H1 (cell line): ENCODE results near the gene CLDN15. TPM values are rescaled to one million over a fixed set of nuclear protein-coding genes. Genes with fewer than 3 reads are reported as not detected.

Experiments used
- CTCF ChIA-PET: fragments of 300-600 bp; sonication (Branson Sonifier 250); formaldehyde crosslinking; loops from one replicate; lab custom pipeline; 2021; ENCODE audit not compliant: partially characterized antibody; lab: Charles Lee
- POLR2A ChIA-PET: fragments of 300-600 bp; sonication (Branson Sonifier 250); formaldehyde crosslinking; loops from one replicate; lab custom pipeline; 2021; ENCODE audit warnings: inconsistent platforms; ENCODE audit not compliant: partially characterized antibody; lab: Charles Lee
- DNase-seq, 2 experiments: peaks; one replicate each; pipeline versions ENCODE4 v3.0.0 to v3.0.0-alpha.2; 2010 to 2022; ENCODE audit warnings: low spot score in 2 of 2, low read depth in 1 of 2, mixed read lengths in 1 of 2
- FAIRE-seq: peaks from 2 replicates; lab custom pipeline; 2011; peaks lifted over from hg19 to GRCh38; lab: Jason Lieb, UNC
- H2AFZ ChIP-seq: 2 replicates; pipeline ENCODE4 v1.8.1; 2012; ENCODE audit warnings: low read length, inconsistent platforms
- H2AK5ac ChIP-seq: 2 replicates; pipeline ENCODE4 v1.6.1; 2013; ENCODE audit warnings: low read depth, low read length
- H2BK120ac ChIP-seq: replicated peaks from 2 replicates; pipeline ENCODE3; 2013; ENCODE audit warnings: low read depth, low read length, inconsistent platforms
- H2BK12ac ChIP-seq: 2 replicates; pipeline ENCODE4 v1.6.1; 2013; ENCODE audit warnings: low read depth, low read length
- H2BK15ac ChIP-seq: 2 replicates; pipeline ENCODE4 v1.6.1; 2013; ENCODE audit warnings: low read length
- H2BK20ac ChIP-seq: 2 replicates; pipeline ENCODE4 v1.6.1; 2013; ENCODE audit warnings: low read length
- H2BK5ac ChIP-seq: 2 replicates; pipeline ENCODE4 v1.6.1; 2013; ENCODE audit warnings: low read depth, low read length
- H3K14ac ChIP-seq: 2 replicates; pipeline ENCODE4 v1.6.1; 2013; ENCODE audit warnings: inconsistent platforms; ENCODE audit not compliant: insufficient read length
- H3K18ac ChIP-seq: 2 replicates; pipeline ENCODE4 v1.6.1; 2013; ENCODE audit warnings: low read length; ENCODE audit errors: extremely low read depth
- H3K23ac ChIP-seq: 2 replicates; pipeline ENCODE4 v1.6.1; 2013; ENCODE audit warnings: inconsistent platforms; ENCODE audit not compliant: insufficient read length
- H3K23me2 ChIP-seq: 2 replicates; pipeline ENCODE4 v1.6.1; 2013; ENCODE audit warnings: low read depth, low read length
- H3K27ac ChIP-seq: 2 replicates; pipeline ENCODE4 v1.6.1; 2011; ENCODE audit warnings: low read depth, low read length, inconsistent platforms
- H3K27me3 ChIP-seq, 4 experiments: replicated peaks in 1 of 4; 1 replicate in 1 of 4; 2 replicates in 3 of 4; pipeline versions ENCODE4 v1.6.1 to v1.8.1; 2011 to 2013; ENCODE audit warnings: low read length in 3 of 4, mild to moderate bottlenecking in 3 of 4, inconsistent platforms in 2 of 4, mixed read lengths in 2 of 4, moderate library complexity in 1 of 4; ENCODE audit not compliant: control insufficient read depth in 3 of 4, insufficient read depth in 3 of 4; ENCODE audit errors: extremely low read depth in 1 of 4
- H3K36me3 ChIP-seq, 4 experiments: 2 replicates each; pipeline versions ENCODE4 v1.6.1 to v1.8.1; 2011 to 2013; ENCODE audit warnings: mild to moderate bottlenecking in 4 of 4, low read length in 3 of 4, moderate library complexity in 2 of 4, control low read depth in 1 of 4, inconsistent platforms in 1 of 4; ENCODE audit not compliant: insufficient read depth in 4 of 4, control insufficient read depth in 2 of 4
- H3K4ac ChIP-seq: replicated peaks from 2 replicates; pipeline ENCODE3; 2013; ENCODE audit warnings: low read length, low read depth, mixed read lengths, inconsistent platforms; ENCODE audit not compliant: insufficient read length
- H3K4me1 ChIP-seq, 4 experiments: replicated peaks in 1 of 4; 1 replicate in 1 of 4; 2 replicates in 3 of 4; pipeline versions ENCODE4 v1.6.1 to v1.8.1; 2011 to 2013; ENCODE audit warnings: low read length in 3 of 4, inconsistent platforms in 2 of 4, mixed read lengths in 1 of 4; ENCODE audit not compliant: insufficient read depth in 4 of 4, control insufficient read depth in 3 of 4
- H3K4me2 ChIP-seq, 2 experiments: 2 replicates each; pipeline versions ENCODE4 v1.6.1 to v1.8.1; 2011 to 2013; ENCODE audit warnings: low read depth in 2 of 2, low read length in 2 of 2, control low read depth in 1 of 2, inconsistent platforms in 1 of 2, mild to moderate bottlenecking in 1 of 2; ENCODE audit not compliant: insufficient read depth in 1 of 2
- H3K4me3 ChIP-seq, 4 experiments: fragments of 200-600, 300-600 bp in 1 of 4; sonication (generic), shearing (Covaris generic), sonication (Bioruptor Twin) in 1 of 4; 2 replicates each; pipeline versions ENCODE4 v1.5.1 to v1.8.1; 2011 to 2016; ENCODE audit warnings: low read length in 4 of 4, low read depth in 3 of 4, control low read depth in 2 of 4, inconsistent platforms in 2 of 4, mild to moderate bottlenecking in 2 of 4, mixed read lengths in 1 of 4, moderate library complexity in 1 of 4; ENCODE audit not compliant: insufficient read depth in 2 of 4; ENCODE audit errors: extremely low read depth in 1 of 4
- H3K56ac ChIP-seq: replicated peaks from 2 replicates; pipeline ENCODE3; 2013; ENCODE audit warnings: low read depth, mild to moderate bottlenecking, mixed read lengths, low read length, inconsistent platforms; ENCODE audit not compliant: insufficient read length
- H3K79me1 ChIP-seq: 2 replicates; pipeline ENCODE4 v1.6.1; 2013; ENCODE audit warnings: low read depth, low read length, control low read depth
- H3K79me2 ChIP-seq, 2 experiments: 2 replicates each; pipeline versions ENCODE4 v1.6.1 to v1.8.1; 2012 to 2013; ENCODE audit warnings: low read length in 2 of 2, mild to moderate bottlenecking in 2 of 2, inconsistent platforms in 1 of 2; ENCODE audit not compliant: insufficient read depth in 2 of 2, control insufficient read depth in 1 of 2
- H3K9ac ChIP-seq, 4 experiments: replicated peaks in 1 of 4; 1 replicate in 1 of 4; 2 replicates in 3 of 4; pipeline versions ENCODE4 v1.6.1 to v1.8.1; 2011 to 2013; ENCODE audit warnings: low read depth in 3 of 4, low read length in 3 of 4, control low read depth in 2 of 4, mild to moderate bottlenecking in 2 of 4, moderate library complexity in 2 of 4, inconsistent platforms in 1 of 4; ENCODE audit errors: extremely low read depth in 1 of 4
- H3K9me3 ChIP-seq, 2 experiments: 2 replicates each; pipeline versions ENCODE4 v1.6.1 to v1.8.1; 2012 to 2013; ENCODE audit warnings: mild to moderate bottlenecking in 2 of 2, moderate library complexity in 2 of 2, control low read depth in 1 of 2, inconsistent platforms in 1 of 2, low read depth in 1 of 2, low read length in 1 of 2, mixed read lengths in 1 of 2; ENCODE audit not compliant: insufficient read depth in 2 of 2
- H4K20me1 ChIP-seq, 2 experiments: replicated peaks in 1 of 2; 2 replicates each; pipeline versions ENCODE3 to v1.8.1; 2011 to 2013; ENCODE audit warnings: inconsistent platforms in 2 of 2, low read length in 2 of 2, mild to moderate bottlenecking in 1 of 2; ENCODE audit not compliant: insufficient read depth in 2 of 2, control insufficient read depth in 1 of 2
- H4K5ac ChIP-seq: 2 replicates; pipeline ENCODE4 v1.6.1; 2013; ENCODE audit warnings: low read length, low read depth, mixed read lengths, inconsistent platforms; ENCODE audit not compliant: insufficient read length
- H4K8ac ChIP-seq: 2 replicates; pipeline ENCODE4 v1.8.0; 2013; ENCODE audit warnings: mild to moderate bottlenecking, moderate library complexity, low read length, inconsistent platforms; ENCODE audit not compliant: insufficient read depth; ENCODE audit errors: extremely low read depth
- H4K91ac ChIP-seq: replicated peaks from 2 replicates; pipeline ENCODE3; 2013; ENCODE audit warnings: low read length, mixed read lengths, inconsistent platforms; ENCODE audit not compliant: insufficient read length
- CBX8 ChIP-seq: fragments of 300-800, 300-1000 bp; sonication (generic); IDR thresholded peaks from 2 replicates; pipeline ENCODE4 v1.7.1; 2016; ENCODE audit warnings: low read depth, low read length, borderline replicate concordance
- FOSL1 ChIP-seq: IDR thresholded peaks from 2 replicates; pipeline ENCODE4 v1.6.1; 2011; ENCODE audit warnings: mild to moderate bottlenecking, low read depth, low read length, moderate library complexity; ENCODE audit not compliant: insufficient read depth
- SIX5 ChIP-seq: IDR thresholded peaks from 2 replicates; pipeline ENCODE4 v1.6.1; 2011; ENCODE audit warnings: mild to moderate bottlenecking, low read depth, low read length
- SP1 ChIP-seq: IDR thresholded peaks from 2 replicates; pipeline ENCODE4 v1.6.1; 2011; ENCODE audit warnings: low read depth, low read length
- TAF1 ChIP-seq: IDR thresholded peaks from 2 replicates; pipeline ENCODE4 v1.6.1; 2011; ENCODE audit warnings: mild to moderate bottlenecking, low read depth, low read length
- TBP ChIP-seq: IDR thresholded peaks from 2 replicates; pipeline ENCODE4 v1.6.1; 2011; ENCODE audit warnings: low read depth, low read length, improper control_type of control experiment
- TCF12 ChIP-seq: IDR thresholded peaks from 2 replicates; pipeline ENCODE4 v1.6.1; 2011; ENCODE audit warnings: low read depth, mild to moderate bottlenecking, low read length
- WGBS, 2 experiments: shearing (Covaris generic) in 1 of 2; methylation state at CpG; one replicate each; pipeline versions ENCODE4 v1.1.6 to v1.1.7; 2013 to 2015; ENCODE audit warnings: low lambda C conversion rate in 2 of 2, mixed read lengths in 2 of 2, inconsistent platforms in 1 of 2, low coverage in 1 of 2, missing lambda C conversion rate in 1 of 2; ENCODE audit not compliant: insufficient replicate concordance in 2 of 2, insufficient coverage in 1 of 2, insufficient read length in 1 of 2; ENCODE audit errors: extremely low coverage in 1 of 2, missing lambda C conversion rate in 1 of 2; 5-methylcytosine and 5-hydroxymethylcytosine counted together
- polyA plus RNA-seq, 7 experiments: library from polyadenylated mRNA; depleted of rRNA in 3 of 7; stranded (reverse) in 5 of 7; unstranded in 2 of 7; fragments of >200 nt in 5 of 7; fragments of 200-250 nt in 2 of 7; gene quantifications; 1 replicate in 5 of 7; 2 replicates in 1 of 7; 4 replicates in 1 of 7; pipeline versions ENCODE4 v1.2.1 to v1.2.3, GENCODE V29; 2011 to 2013; ENCODE audit warnings: missing spikeins in 2 of 7, mixed read lengths in 2 of 7
- total RNA-seq: library from RNA; stranded (reverse); fragmentation: NEBNext Ultra II Directional; extraction: Animal tissue kit (Norgen Biotek cat#: 25700); gene quantifications from 2 replicates; pipeline ENCODE4 v1.2.1, GENCODE V29; 2021

The CLDN15 gene
- total and polyA plus RNA-seq, 2 of the 8 experiments (the other 6 are each of a cell fraction or from before 2014, with no cell fraction given): 5.5 to 7.6 TPM

- Histone ChIP-seq H3K36me3 (no peaks in the 10 kb centered on the region; a peak in 3 of 8 replicates), H2BK120ac (no peak overlapping the region), H3K27ac (no peak overlapping the region), H3K23ac (no peak overlapping the region), H3K4me3 (no peak overlapping the region), H2AK5ac (no peak overlapping the region), H2BK20ac (no peak overlapping the region), H2AFZ (no peak overlapping the region), H2BK12ac (no peak overlapping the region), H3K4me1 (peaks cover 0 to 2% (median 0%) of the 10 kb centered on the region in 4 experiments; a peak in 1 of 7 replicates), H3K27me3 (no peaks in the 10 kb centered on the region), H4K91ac (no peak overlapping the region), H3K79me1 (no peaks in the 10 kb centered on the region), H3K4me2 (no peak overlapping the region), H3K79me2 (no peaks in the 10 kb centered on the region), H3K23me2 (no peaks in the 10 kb centered on the region), H3K9ac (no peak overlapping the region), H3K14ac (no peak overlapping the region), H3K4ac (no peak overlapping the region), H4K20me1 (peaks cover 0 to 2% of the 10 kb centered on the region in 2 experiments), H2BK15ac (no peak overlapping the region), H2BK5ac (no peak overlapping the region; the same call in 1 of the 2 replicates), H3K9me3 (no peaks in the 10 kb centered on the region), H4K8ac (no peak overlapping the region), H3K56ac (no peak overlapping the region), H4K5ac (no peak overlapping the region), H3K18ac (no peak overlapping the region)
- no peak for FAIRE-seq
- ChIA-PET CTCF (interaction anchor here (0.5 to 2.3 kb wide), 4 partner anchors 9 to 464 kb away, joined by 3 to 5 read pairs (median 4); partner anchors contain the start of genes PLOD3 and ZNHIT1), POLR2A (interaction anchor here (0.6 to 1.0 kb wide), 3 partner anchors 9 to 85 kb away, joined by 3 read pairs; partner anchors contain the start of genes PLOD3 and ZNHIT1)
- no peak for TF ChIP-seq SIX5
- no peak for TF ChIP-seq TBP
- no peak for TF ChIP-seq CBX8
- TF ChIP-seq TCF12: no peak
- TF ChIP-seq SP1: no peak
- no peak for TF ChIP-seq FOSL1
- TF ChIP-seq TAF1: no peak
- no peak for DNase-seq
- WGBS, 2 experiments: 96% methylated on average over 12 of the region's 14 CpGs; no CpG with 5 or more reads in 1 of the 2 experiments
Measured at GRCh38 chr7:101208794-101209193, 28.8 kb downstream of the CLDN15 start.
